ENCODE results near the gene CTSZ.

GRCh38 chr20:58967652-58968429 is 39.2 kb downstream of the CTSZ start:
- TF ChIP-seq, protein P1, sequence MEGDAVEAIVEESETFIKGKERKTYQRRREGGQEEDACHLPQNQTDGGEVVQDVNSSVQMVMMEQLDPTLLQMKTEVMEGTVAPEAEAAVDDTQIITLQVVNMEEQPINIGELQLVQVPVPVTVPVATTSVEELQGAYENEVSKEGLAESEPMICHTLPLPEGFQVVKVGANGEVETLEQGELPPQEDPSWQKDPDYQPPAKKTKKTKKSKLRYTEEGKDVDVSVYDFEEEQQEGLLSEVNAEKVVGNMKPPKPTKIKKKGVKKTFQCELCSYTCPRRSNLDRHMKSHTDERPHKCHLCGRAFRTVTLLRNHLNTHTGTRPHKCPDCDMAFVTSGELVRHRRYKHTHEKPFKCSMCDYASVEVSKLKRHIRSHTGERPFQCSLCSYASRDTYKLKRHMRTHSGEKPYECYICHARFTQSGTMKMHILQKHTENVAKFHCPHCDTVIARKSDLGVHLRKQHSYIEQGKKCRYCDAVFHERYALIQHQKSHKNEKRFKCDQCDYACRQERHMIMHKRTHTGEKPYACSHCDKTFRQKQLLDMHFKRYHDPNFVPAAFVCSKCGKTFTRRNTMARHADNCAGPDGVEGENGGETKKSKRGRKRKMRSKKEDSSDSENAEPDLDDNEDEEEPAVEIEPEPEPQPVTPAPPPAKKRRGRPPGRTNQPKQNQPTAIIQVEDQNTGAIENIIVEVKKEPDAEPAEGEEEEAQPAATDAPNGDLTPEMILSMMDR (IDR thresholded peaks at IDR 0.05), result no peak
- TF ChIP-seq EZH2 (IDR thresholded peaks at IDR 0.05), result no peak
